ENCODE data around the gene FAM131B.
"Not testable (repeated sequence)": the region's sequence is repeated elsewhere in the genome, so short reads cannot be mapped to it uniquely, and the experiment has no call there.

The FAM131B gene

GRCh38 chr7:143407287-143408251 lies 45.1 kb upstream of the FAM131B start:
- Histone ChIP-seq H3K27ac (no peak overlapping the region), H3K4me3 (no peak overlapping the region)
- no peak for TF ChIP-seq CTCF (IDR thresholded peaks at IDR 0.05)
- no peak for DNase-seq (ENCODE audit: low spot score)

- H3K27ac ChIP-seq, result no peak overlapping the region
Measured at GRCh38 chr7:143406002-143406357, 43.5 kb upstream of the FAM131B start.

GRCh38 chr7:143405173-143406001 lies 42.9 kb upstream of the FAM131B start:
- no peak for DNase-seq (ENCODE audit: low spot score)
- no peak overlapping the region for H3K27ac ChIP-seq
- no peak for TF ChIP-seq CTCF (IDR thresholded peaks at IDR 0.05)
- no peak overlapping the region for H3K4me3 ChIP-seq

More at GRCh38 chr7:143406002-143406357, 43.5 kb upstream of the FAM131B start:
- no peak overlapping the region for H3K4me3 ChIP-seq
- DNase-seq (ENCODE audit: low spot score), result no peak
- TF ChIP-seq CTCF (IDR thresholded peaks at IDR 0.05), result no peak

- not testable (repeated sequence) for H3K27ac ChIP-seq; H3K4me3 ChIP-seq; DNase-seq (ENCODE audit: low spot score)
Measured at GRCh38 chr7:143402233-143402632, 39.7 kb upstream of the FAM131B start.

- no peak for DNase-seq (ENCODE audit: low spot score)
- H3K27ac ChIP-seq, result no peak overlapping the region
- TF ChIP-seq CTCF (IDR thresholded peaks at IDR 0.05), result no peak
- no peak overlapping the region for H3K4me3 ChIP-seq
Measured at GRCh38 chr7:143401265-143401664, 38.8 kb upstream of the FAM131B start.

- no peak for TF ChIP-seq CTCF (IDR thresholded peaks at IDR 0.05)
- no peak for DNase-seq (ENCODE audit: low spot score)
- no peak overlapping the region for H3K4me3 ChIP-seq
Measured at GRCh38 chr7:143399642-143400041, 37.1 kb upstream of the FAM131B start.

GRCh38 chr7:143399151-143399550 lies 36.6 kb upstream of the FAM131B start:
- no peak for DNase-seq (ENCODE audit: low spot score)
- H3K27ac ChIP-seq, result no peak overlapping the region
- TF ChIP-seq CTCF (IDR thresholded peaks at IDR 0.05), result no peak
- H3K4me3 ChIP-seq, result no peak overlapping the region

More at GRCh38 chr7:143399642-143400041, 37.1 kb upstream of the FAM131B start:
- no peak overlapping the region for H3K27ac ChIP-seq

All from coronary artery (tissue), 2 donors.